Heart right ventricle (tissue), 16 donors: Measurements from ENCODE around the gene FAM241B. TPM values are rescaled to one million over a fixed set of nuclear protein-coding genes. Genes with fewer than 3 reads are reported as not detected.

Experiments used
- ATAC-seq, 8 donors: fragments of 200-7000 bp; cut with Tn5 transposase; one replicate each; pipeline ENCODE4 v1.9.1; 2020; ENCODE audit warnings: mild to moderate bottlenecking in 8 of 8, moderate library complexity in 8 of 8, moderate number of reproducible peaks in 1 of 8
- DNase-seq, 2 donors: peaks; one replicate each; pipeline ENCODE4 v3.0.0-alpha.2; 2020
- H3K27ac ChIP-seq, 10 donors: fragments of 200-600 bp; sonication (generic) in 2 of 10; one replicate each; pipeline versions ENCODE4 v1.5.0 to v1.8.0; 2020 to 2022; ENCODE audit warnings: mild to moderate bottlenecking in 3 of 10
- H3K27me3 ChIP-seq, 7 donors: fragments of 200-600 bp; one replicate each; pipeline ENCODE4 v1.8.0; 2021 to 2022; ENCODE audit warnings: mild to moderate bottlenecking in 2 of 7
- H3K36me3 ChIP-seq, 9 donors: fragments of 200-600 bp; sonication (generic) in 1 of 9; one replicate each; pipeline versions ENCODE4 v1.5.0 to v1.8.0; 2020 to 2022; ENCODE audit warnings: mild to moderate bottlenecking in 2 of 9
- H3K4me1 ChIP-seq, 9 donors: fragments of 200-600 bp; sonication (generic) in 1 of 9; one replicate each; pipeline versions ENCODE4 v1.5.0 to v1.8.0; 2020 to 2022; ENCODE audit warnings: mild to moderate bottlenecking in 4 of 9
- H3K4me3 ChIP-seq, 10 donors: fragments of 200-600 bp; sonication (generic) in 2 of 10; one replicate each; pipeline versions ENCODE4 v1.5.0 to v1.8.0; 2020 to 2022; ENCODE audit warnings: mild to moderate bottlenecking in 7 of 10, moderate library complexity in 2 of 10
- H3K9me3 ChIP-seq, 11 donors: fragments of 200-600 bp in 10 of 11; sonication (generic) in 2 of 11; one replicate each; pipeline versions ENCODE4 v1.5.0 to v1.8.0; 2013 to 2022; ENCODE audit warnings: mild to moderate bottlenecking in 2 of 11, control low read depth in 1 of 11, moderate library complexity in 1 of 11
- CTCF ChIP-seq, 9 donors: fragments of 200-600 bp; sonication (generic) in 2 of 9; IDR thresholded peaks; one replicate each; pipeline versions ENCODE4 v1.5.0 to v1.8.0; 2021 to 2022; ENCODE audit warnings: antibody characterized with exemption in 9 of 9, mild to moderate bottlenecking in 5 of 9, moderate library complexity in 1 of 9
- WGBS, 2 donors: extraction: QIAGEN DNeasy Blood & Tissue Kit; methylation state at CpG; one replicate each; pipeline ENCODE4 v1.1.7; 2013; ENCODE audit warnings: inconsistent platforms in 1 of 2; 5-methylcytosine and 5-hydroxymethylcytosine counted together
- intact Hi-C, 10 donors: fragments of 100-400 bp; cut with DNase I; formaldehyde crosslinking; loops; one replicate each; pipeline versions ENCODE4 v1.11.1 to v1.14.2; 2022
- polyA plus RNA-seq, 2 donors: library from polyadenylated mRNA; stranded (reverse); fragments of 200-250 nt; gene quantifications; one replicate each; pipeline ENCODE4 v1.2.3, GENCODE V29; 2013
- total RNA-seq, 10 donors: library from RNA; stranded (reverse); fragmentation: NEBNext Ultra II Directional in 3 of 10; extraction: Animal tissue kit (Norgen Biotek cat#: 25700) in 3 of 10; gene quantifications; one replicate each; pipeline versions ENCODE4 v1.2.1 to v1.2.4, GENCODE V29; 2021 to 2023
- donor health status: Arrhythmogenic right ventricular cardiomyopathy.
- donor health status: ischemic (EF 13 %, LVEDD 7.1; RV severe dilation, severe dysfunction).
- donor health status: healthy with polysubstance abuse.
- donor health status: DM: no; HTN: yes; CAD: no.
- donor health status: DM: no; HTN: no; CAD: no.
- donor health status: ischemic (EF 25% LVEDD 6.9; RV normal size, moderate dysfunction).
- donor health status: ischemic (EF 25% LVEDD 5.7; RV mildly dilated, moderate dysfunction).
- donor health status: healthy.
- donor health status: DM: yes; HTN: yes; CAD: no.
- donor health status: Ischemic cardiomyopathy.
- donor health status: ischemic (EF 35%, LVEDD 5.7; RV mildly dilated, moderate dysfunction).
- donor health status: nonischemic (EF 11% LVEDD 7.7; RV severe dilation, severe dysfunction).
- donor health status: DM: yes; HTN: yes; CAD: no.
- donor health status: PGD.
- donor health status: ischemic (EF 29% LVEDD 5.4; RV normal size, mild dysfunction).
- donor health status: nonischemic (EF 23%, LVEDD 6.1; RV moderate dilation, normal function).

Gene FAM241B
- total and polyA plus RNA-seq, 12 donors: 1.4 to 9.0 (median 4.5) TPM

- WGBS, 2 donors: 68 to 75% methylated on average over 6 of the region's 6 CpGs
- H3K36me3 ChIP-seq: no peaks in the 10 kb centered on the region
- DNase-seq: no peak
- H3K27ac ChIP-seq: no peak overlapping the region
- no peaks in the 10 kb centered on the region for H3K9me3 ChIP-seq
- TF ChIP-seq CTCF (IDR thresholded peaks at IDR 0.05): no peak
- H3K4me1 ChIP-seq: peaks cover 0 to 12% (median 0%) of the 10 kb centered on the region in 9 donors
- H3K4me3 ChIP-seq: no peak overlapping the region
- ATAC-seq: no peak
- intact Hi-C loops: no loop called here
- H3K27me3 ChIP-seq: peaks cover 0 to 42% (median 17%) of the 10 kb centered on the region in 7 donors
These were observed 30.2 kb downstream of the FAM241B start for GRCh38 chr10:69660296-69660695.

- no peak overlapping the region for H3K27ac ChIP-seq
- H3K9me3 ChIP-seq: no peaks in the 10 kb centered on the region
- intact Hi-C loops: no loop called here
- DNase-seq (no peak), ATAC-seq (no peak)
- no peak for TF ChIP-seq CTCF (IDR thresholded peaks at IDR 0.05)
- H3K4me3 ChIP-seq: no peak overlapping the region
- no peaks in the 10 kb centered on the region for H3K36me3 ChIP-seq
- peaks cover 0 to 40% (median 12%) of the 10 kb centered on the region in 7 donors for H3K27me3 ChIP-seq
- H3K4me1 ChIP-seq: peaks cover 0 to 11% (median 0%) of the 10 kb centered on the region in 9 donors
- WGBS, 2 donors: 58 to 70% methylated on average over 4 of the region's 4 CpGs
These were observed 31.5 kb downstream of the FAM241B start for GRCh38 chr10:69661414-69662172.

GRCh38 chr10:69662173-69662877, 32.3 kb downstream of the FAM241B start:
- peaks cover 0 to 40% (median 18%) of the 10 kb centered on the region in 7 donors for H3K27me3 ChIP-seq
- 71 to 72% methylated on average over 11 of the region's 11 CpGs for WGBS, 2 donors
- DNase-seq: no peak

More at GRCh38 chr10:69662173-69662877, 32.3 kb downstream of the FAM241B start:
- TF ChIP-seq CTCF (IDR thresholded peaks at IDR 0.05): no peak
- Histone ChIP-seq H3K27ac (no peak overlapping the region), H3K4me3 (no peak overlapping the region), H3K36me3 (no peaks in the 10 kb centered on the region), H3K4me1 (peaks cover 0 to 4% (median 0%) of the 10 kb centered on the region in 9 donors), H3K9me3 (no peaks in the 10 kb centered on the region)
- ATAC-seq: no peak
- intact Hi-C loops: no loop called here
